GM12874 (cell line): ENCODE measurements around the gene ARHGAP20.

Experiments
- CTCF ChIP-seq: IDR thresholded peaks from 2 replicates; pipeline ENCODE4 v1.5.1; 2011; ENCODE audit warnings: low read depth, mild to moderate bottlenecking, control low read depth, low read length, moderate library complexity; ENCODE audit not compliant: insufficient read depth

ARHGAP20 gene

GRCh38 chr11:110582728-110583432 is 129.4 kb downstream of the ARHGAP20 start:
- no peak for TF ChIP-seq CTCF

GRCh38 chr11:110580571-110580970 is 131.7 kb downstream of the ARHGAP20 start:
- TF ChIP-seq CTCF = no peak

DNA sequence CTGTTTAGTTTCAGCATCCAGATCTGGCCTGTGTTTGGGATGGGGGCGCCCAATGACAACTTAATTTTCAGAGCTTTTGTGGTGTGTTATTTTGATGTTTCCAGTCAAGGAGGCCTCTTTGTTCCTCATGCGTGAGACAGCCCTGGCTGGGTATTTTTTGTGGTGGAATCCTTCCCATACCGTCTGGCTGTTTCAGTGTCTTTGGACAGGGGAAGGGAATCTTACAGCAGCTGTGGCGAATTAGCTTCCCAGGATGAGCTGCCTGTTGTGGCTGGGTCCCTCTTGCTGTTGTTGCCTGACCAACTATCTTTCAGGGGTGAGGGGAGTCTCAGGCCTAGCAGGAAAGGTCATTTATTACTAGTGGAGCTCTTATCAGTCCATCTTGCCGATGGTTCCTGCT is 138.8 kb downstream of the ARHGAP20 start:
- no peak for TF ChIP-seq CTCF

DNA sequence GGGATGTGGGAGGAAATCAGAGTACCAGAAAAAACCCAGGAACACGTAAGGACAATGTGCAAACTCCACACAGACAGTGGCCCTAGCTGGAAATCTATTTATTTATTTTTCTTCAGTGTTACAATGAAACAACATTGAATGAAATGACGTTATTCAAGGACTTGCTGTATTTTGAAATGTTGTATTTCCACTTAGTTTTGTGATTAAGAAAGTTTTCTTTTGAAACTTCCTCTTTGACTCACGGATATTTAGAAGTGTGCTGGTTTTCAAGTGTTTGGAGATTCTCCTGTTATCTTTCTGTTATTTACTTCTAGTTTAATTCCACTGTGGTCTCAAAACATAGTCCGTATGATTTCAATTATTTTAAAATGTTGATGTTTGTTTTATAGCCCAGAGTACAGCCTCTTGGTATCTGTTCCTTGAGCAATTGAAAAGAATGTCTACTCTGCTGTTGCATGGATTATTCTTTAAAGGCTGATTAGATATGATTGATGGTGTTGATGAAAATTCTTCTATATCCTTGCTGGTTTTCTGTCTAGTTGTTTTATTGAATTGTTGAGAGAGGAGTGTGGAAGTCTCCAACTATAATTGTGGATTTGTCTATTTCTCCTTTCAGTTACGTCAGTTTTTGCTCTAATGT is 141.0 kb downstream of the ARHGAP20 start:
- TF ChIP-seq CTCF = no peak

GRCh38 chr11:110566577-110566976 is 145.7 kb downstream of the ARHGAP20 start:
- no peak for TF ChIP-seq CTCF

- no peak for TF ChIP-seq CTCF
These were observed 146.6 kb downstream of the ARHGAP20 start for GRCh38 chr11:110565357-110566336.

DNA sequence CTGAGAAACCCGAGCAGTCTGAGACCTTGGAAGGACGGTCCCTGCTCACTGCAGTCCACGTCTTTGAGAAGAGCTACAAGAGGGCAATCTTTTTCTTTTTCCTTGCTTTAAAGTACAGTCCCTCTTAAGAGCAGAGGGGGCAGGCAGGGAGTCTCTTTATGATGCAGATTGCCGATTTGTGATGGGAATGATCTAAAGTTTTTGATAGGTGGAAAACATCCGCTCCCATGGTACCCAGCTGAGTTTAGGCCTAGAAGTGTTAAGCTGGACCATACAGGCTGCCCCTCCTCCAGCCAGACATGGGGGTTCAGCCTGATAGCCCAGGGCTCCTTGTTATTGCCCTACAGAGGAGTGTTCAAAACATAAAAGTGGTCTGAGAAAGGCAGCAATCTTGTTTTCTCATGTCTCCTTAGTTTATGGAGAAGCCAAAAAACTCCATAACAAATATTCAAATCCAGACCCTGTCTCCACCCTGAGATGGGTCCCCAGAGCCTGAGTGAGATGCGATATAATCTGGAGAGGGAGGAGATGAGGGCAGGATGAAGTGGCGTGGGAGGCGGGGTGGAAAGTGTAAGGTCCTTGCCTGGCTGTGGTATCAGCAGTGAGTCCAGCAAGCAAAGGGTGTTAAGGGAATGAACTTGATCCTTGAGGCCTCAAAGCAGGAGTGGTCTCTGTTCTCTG is 147.4 kb downstream of the ARHGAP20 start:
- TF ChIP-seq CTCF = no peak
